ENCODE measurements around the gene ZNF684.

Gene ZNF684

GRCh38 chr1:40530735-40531380 lies 579 bp upstream of the ZNF684 start:
- peak overlapping the region; percentile 77 for H3K4me3 ChIP-seq (replicated peaks; ENCODE audit: low read depth, low read length)
- no peak for TF ChIP-seq CTCF (IDR thresholded peaks at IDR 0.05; ENCODE audit: low read depth, low read length, missing control alignments)
- no peak for DNase-seq (ENCODE audit: extremely low read depth, low read depth)

GRCh38 chr1:40532062-40532389 lies 589 bp downstream of the ZNF684 start:
- TF ChIP-seq CTCF (IDR thresholded peaks at IDR 0.05; ENCODE audit: low read depth, low read length, missing control alignments): no peak
- H3K4me3 ChIP-seq (replicated peaks; ENCODE audit: low read depth, low read length): peak overlapping the region; percentile 77
- DNase-seq (ENCODE audit: extremely low read depth, low read depth): no peak

GRCh38 chr1:40532844-40533424 lies 1.5 kb downstream of the ZNF684 start:
- DNase-seq (ENCODE audit: extremely low read depth, low read depth): no peak
- peak; percentile 64 for TF ChIP-seq CTCF (IDR thresholded peaks at IDR 0.05; ENCODE audit: low read depth, low read length, missing control alignments)

GRCh38 chr1:40534589-40534988 lies 3.2 kb downstream of the ZNF684 start:
- H3K4me3 ChIP-seq (replicated peaks; ENCODE audit: low read depth, low read length): no peak overlapping the region
- no peak for DNase-seq (ENCODE audit: extremely low read depth, low read depth)
- TF ChIP-seq CTCF (IDR thresholded peaks at IDR 0.05; ENCODE audit: low read depth, low read length, missing control alignments): no peak

More at GRCh38 chr1:40532844-40533424, 1.5 kb downstream of the ZNF684 start:
- no peak overlapping the region for H3K4me3 ChIP-seq (replicated peaks; ENCODE audit: low read depth, low read length)

GRCh38 chr1:40535732-40536131 lies 4.3 kb downstream of the ZNF684 start:
- no peak overlapping the region for H3K4me3 ChIP-seq (replicated peaks; ENCODE audit: low read depth, low read length)
- no peak for TF ChIP-seq CTCF (IDR thresholded peaks at IDR 0.05; ENCODE audit: low read depth, low read length, missing control alignments)
- no peak for DNase-seq (ENCODE audit: extremely low read depth, low read depth)

- no peak for DNase-seq (ENCODE audit: extremely low read depth, low read depth)
- no peak for TF ChIP-seq CTCF (IDR thresholded peaks at IDR 0.05; ENCODE audit: low read depth, low read length, missing control alignments)
- no peak overlapping the region for H3K4me3 ChIP-seq (replicated peaks; ENCODE audit: low read depth, low read length)
Observed at GRCh38 chr1:40539338-40539737, 7.9 kb downstream of the ZNF684 start.

- DNase-seq (ENCODE audit: extremely low read depth, low read depth): no peak
- TF ChIP-seq CTCF (IDR thresholded peaks at IDR 0.05; ENCODE audit: low read depth, low read length, missing control alignments): no peak
- H3K4me3 ChIP-seq (replicated peaks; ENCODE audit: low read depth, low read length): no peak overlapping the region
Observed at GRCh38 chr1:40546957-40547356, 15.5 kb downstream of the ZNF684 start.

Measured in HFF-Myc (cell line).